Astrocyte (in vitro differentiated cells and primary cell): Measurements from ENCODE around the gene UBE2R2. TPM values are rescaled to one million over a fixed set of nuclear protein-coding genes. Genes with fewer than 3 reads are reported as not detected.

Experiments used
- DNase-seq: peaks from one replicate; pipeline ENCODE4 v3.0.0-alpha.2; 2010; ENCODE audit warnings: low read depth
- FAIRE-seq: peaks from 2 replicates; lab custom pipeline; 2011; peaks lifted over from hg19 to GRCh38; lab: Jason Lieb, UNC
- H2AFZ ChIP-seq: 2 replicates; pipeline ENCODE4 v1.6.0; 2012; ENCODE audit warnings: low read depth, low read length, inconsistent platforms
- H3K27ac ChIP-seq: 2 replicates; pipeline ENCODE4 v1.5.1; 2011; ENCODE audit warnings: low read depth, low read length, inconsistent platforms
- H3K27me3 ChIP-seq: 2 replicates; pipeline ENCODE4 v1.6.0; 2011; ENCODE audit warnings: low read length, inconsistent platforms; ENCODE audit not compliant: insufficient read depth
- H3K36me3 ChIP-seq: 2 replicates; pipeline ENCODE4 v1.5.1; 2011; ENCODE audit warnings: low read length, inconsistent platforms; ENCODE audit not compliant: insufficient read depth
- H3K4me1 ChIP-seq: 2 replicates; pipeline ENCODE4 v1.5.1; 2011; ENCODE audit warnings: low read length, inconsistent platforms; ENCODE audit not compliant: insufficient read depth
- H3K4me2 ChIP-seq: 2 replicates; pipeline ENCODE4 v1.6.0; 2012; ENCODE audit warnings: low read length, inconsistent platforms
- H3K4me3 ChIP-seq: 2 replicates; pipeline ENCODE4 v1.5.1; 2011; ENCODE audit warnings: low read depth, mild to moderate bottlenecking, low read length, inconsistent platforms; ENCODE audit not compliant: insufficient read depth
- H3K79me2 ChIP-seq: 2 replicates; pipeline ENCODE4 v1.6.0; 2012; ENCODE audit warnings: mild to moderate bottlenecking, low read length, inconsistent platforms; ENCODE audit not compliant: insufficient read depth
- H3K9ac ChIP-seq: 2 replicates; pipeline ENCODE4 v1.6.0; 2012; ENCODE audit warnings: mild to moderate bottlenecking, low read length, inconsistent platforms
- H3K9me3 ChIP-seq: 2 replicates; pipeline ENCODE4 v1.5.1; 2012; ENCODE audit warnings: low read depth, mild to moderate bottlenecking, low read length, inconsistent platforms; ENCODE audit not compliant: insufficient read depth
- H4K20me1 ChIP-seq: 2 replicates; pipeline ENCODE4 v1.6.0; 2012; ENCODE audit warnings: low read length, inconsistent platforms; ENCODE audit not compliant: insufficient read depth
- H3K27ac Mint-ChIP-seq: one replicate; pipeline ENCODE4 v1.8.0; 2021; ENCODE audit warnings: mild to moderate bottlenecking, mixed read lengths; ENCODE audit not compliant: unreplicated experiment
- H3K27me3 Mint-ChIP-seq: one replicate; pipeline ENCODE4 v1.8.0; 2021; ENCODE audit warnings: low read depth, mixed read lengths; ENCODE audit not compliant: unreplicated experiment
- H3K36me3 Mint-ChIP-seq: one replicate; pipeline ENCODE4 v1.8.0; 2021; ENCODE audit warnings: low read depth, mixed read lengths; ENCODE audit not compliant: unreplicated experiment
- H3K4me1 Mint-ChIP-seq: one replicate; pipeline ENCODE4 v1.8.0; 2021; ENCODE audit warnings: low read depth, mixed read lengths; ENCODE audit not compliant: unreplicated experiment
- H3K4me3 Mint-ChIP-seq: one replicate; pipeline ENCODE4 v1.8.0; 2021; ENCODE audit warnings: mild to moderate bottlenecking, moderate library complexity, mixed read lengths; ENCODE audit not compliant: unreplicated experiment
- H3K9me3 Mint-ChIP-seq: one replicate; pipeline ENCODE4 v1.8.0; 2021; ENCODE audit warnings: mild to moderate bottlenecking, mixed read lengths; ENCODE audit not compliant: unreplicated experiment
- CTCF ChIP-seq: IDR thresholded peaks from 2 replicates; pipeline ENCODE4 v1.5.1; 2011; ENCODE audit warnings: low read depth, mild to moderate bottlenecking, inconsistent platforms, low read length, moderate library complexity; ENCODE audit not compliant: insufficient read depth
- EZH2 ChIP-seq: IDR thresholded peaks from 2 replicates; pipeline ENCODE4 v1.6.1; 2012; ENCODE audit warnings: mild to moderate bottlenecking, low read length, inconsistent platforms; ENCODE audit not compliant: insufficient read depth
- total RNA-seq: library from RNA; stranded (reverse); gene quantifications from 2 replicates; pipeline ENCODE4 v1.2.1, GENCODE V29; 2021

The UBE2R2 gene
- total RNA-seq, 1 donor from 2014 or later, result 48.7 TPM

- TF ChIP-seq EZH2 (no peak), CTCF (no peak)
- Histone ChIP-seq H3K9ac (no peak overlapping the region), H2AFZ (no peak overlapping the region), H3K27ac (no peak overlapping the region), H3K36me3 (peaks cover 29% of the 10 kb centered on the region), H3K27me3 (no peaks in the 10 kb centered on the region), H3K79me2 (peaks cover 27% of the 10 kb centered on the region), H3K4me2 (no peak overlapping the region), H4K20me1 (peaks cover 53% of the 10 kb centered on the region), H3K4me3 (no peak overlapping the region), H3K9me3 (no peaks in the 10 kb centered on the region), H3K4me1 (no peaks in the 10 kb centered on the region)
- Mint-ChIP-seq H3K9me3 (no peaks in the 10 kb centered on the region), H3K4me1 (peaks cover 3% of the 10 kb centered on the region), H3K27me3 (no peaks in the 10 kb centered on the region), H3K36me3 (peaks cover 18% of the 10 kb centered on the region), H3K27ac (no peak overlapping the region), H3K4me3 (no peak overlapping the region)
- DNase-seq (no peak), FAIRE-seq (no peak)
Measured at GRCh38 chr9:33914887-33915628, 98.1 kb downstream of the UBE2R2 start.

- Histone ChIP-seq H3K4me3 (no peak overlapping the region), H3K4me1 (no peaks in the 10 kb centered on the region), H3K4me2 (no peak overlapping the region), H3K27me3 (no peaks in the 10 kb centered on the region), H3K36me3 (peaks cover 45% of the 10 kb centered on the region), H3K9ac (no peak overlapping the region), H3K9me3 (no peaks in the 10 kb centered on the region), H2AFZ (no peak overlapping the region), H4K20me1 (peaks cover 62% of the 10 kb centered on the region), H3K27ac (no peak overlapping the region), H3K79me2 (peaks cover 22% of the 10 kb centered on the region)
- no peak for DNase-seq
- no peak for FAIRE-seq
- no peak overlapping the region for H3K4me3 Mint-ChIP-seq
- H3K4me1 Mint-ChIP-seq, result peaks cover 3% of the 10 kb centered on the region
- H3K9me3 Mint-ChIP-seq, result no peaks in the 10 kb centered on the region
- TF ChIP-seq EZH2 (no peak), CTCF (no peak)
- peak overlapping the region; percentile 2 for H3K27ac Mint-ChIP-seq
- no peaks in the 10 kb centered on the region for H3K27me3 Mint-ChIP-seq
- peaks cover 15% of the 10 kb centered on the region for H3K36me3 Mint-ChIP-seq
Measured at GRCh38 chr9:33917036-33917435, 100.1 kb downstream of the UBE2R2 start.

- Mint-ChIP-seq H3K36me3 (peaks cover 15% of the 10 kb centered on the region), H3K27me3 (no peaks in the 10 kb centered on the region), H3K4me1 (peaks cover 3% of the 10 kb centered on the region), H3K4me3 (no peak overlapping the region), H3K27ac (no peak overlapping the region), H3K9me3 (no peaks in the 10 kb centered on the region)
- peaks cover 12% of the 10 kb centered on the region for H3K79me2 ChIP-seq
- peaks cover 55% of the 10 kb centered on the region for H3K36me3 ChIP-seq
- FAIRE-seq, result no peak
- H3K9me3 ChIP-seq, result no peaks in the 10 kb centered on the region
- H3K27ac ChIP-seq, result no peak overlapping the region
- H3K4me1 ChIP-seq, result no peaks in the 10 kb centered on the region
- DNase-seq, result no peak
- no peak overlapping the region for H3K9ac ChIP-seq
- H3K4me3 ChIP-seq, result no peak overlapping the region
- H2AFZ ChIP-seq, result no peak overlapping the region
- TF ChIP-seq EZH2 (no peak), CTCF (no peak)
- H4K20me1 ChIP-seq, result peaks cover 82% of the 10 kb centered on the region
- no peak overlapping the region for H3K4me2 ChIP-seq
- no peaks in the 10 kb centered on the region for H3K27me3 ChIP-seq
Measured at GRCh38 chr9:33919276-33919897, 102.4 kb downstream of the UBE2R2 start.
